ENCODE results near the gene FBLN5. TPM values are rescaled to one million over a fixed set of nuclear protein-coding genes. Genes with fewer than 3 reads are reported as not detected.

Gene FBLN5
- total and polyA plus RNA-seq, 4 donors, result 3.9 to 21.8 (median 14.8) TPM

DNA sequence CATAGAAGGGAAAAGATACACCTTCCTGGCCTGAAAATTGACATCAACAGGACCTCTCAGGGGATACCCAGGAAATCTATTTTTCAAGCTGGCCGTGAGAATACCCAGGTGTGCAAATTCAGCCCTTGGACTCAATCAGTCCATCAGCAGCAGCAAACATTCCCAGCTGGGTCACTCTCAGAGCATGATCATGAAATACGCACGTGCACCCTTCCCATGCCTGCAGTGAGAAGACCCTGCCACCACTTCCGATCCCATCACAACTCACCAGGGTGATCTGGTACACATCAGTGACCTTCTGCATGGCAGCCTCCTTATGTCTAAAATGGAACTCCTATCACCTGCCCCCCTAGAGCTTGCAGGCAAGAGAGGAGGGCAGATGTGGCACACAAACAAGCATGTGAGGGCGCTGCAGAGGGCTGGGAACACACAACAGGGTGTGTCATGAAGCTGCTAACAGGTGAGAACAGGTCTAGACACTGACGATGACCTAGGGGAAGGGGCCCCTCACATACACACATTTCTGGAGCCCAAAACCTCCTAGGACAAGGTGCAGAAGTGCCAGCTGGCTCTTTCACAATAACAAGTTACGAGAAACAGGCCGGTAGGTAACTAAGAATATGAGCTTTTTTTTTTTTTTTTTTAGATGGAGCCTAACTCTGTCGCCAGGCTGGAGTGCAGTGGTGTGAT lies 42.4 kb downstream of the FBLN5 start:
- Histone ChIP-seq H3K9ac (ENCODE audit: low read depth in 1 of 2, low read length in 2 of 2) (no peak overlapping the region), H3K27me3 (ENCODE audit: control insufficient read depth in 4 of 4, insufficient read depth in 4 of 4, low read length in 3 of 4) (no peaks in the 10 kb centered on the region), H3K9me3 (ENCODE audit: control insufficient read depth in 4 of 4, low read length in 3 of 4) (no peaks in the 10 kb centered on the region), H3K27ac (ENCODE audit: low read depth in 1 of 2, low read length in 2 of 2) (peak overlapping the region; percentile 67 to 94), H3K36me3 (ENCODE audit: control insufficient read depth in 4 of 4, insufficient read depth in 3 of 4, low read depth in 1 of 4, low read length in 3 of 4) (no peaks in the 10 kb centered on the region), H3K4me3 (ENCODE audit: low read depth in 1 of 3, low read length in 3 of 3) (no peak overlapping the region), H3K4me1 (ENCODE audit: control insufficient read depth in 4 of 4, insufficient read depth in 4 of 4, low read length in 3 of 4) (peaks cover 0 to 28% (median 25%) of the 10 kb centered on the region in 4 donors)
- DNase-seq (ENCODE audit: low spot score), result no peak
- TF ChIP-seq, protein P1, sequence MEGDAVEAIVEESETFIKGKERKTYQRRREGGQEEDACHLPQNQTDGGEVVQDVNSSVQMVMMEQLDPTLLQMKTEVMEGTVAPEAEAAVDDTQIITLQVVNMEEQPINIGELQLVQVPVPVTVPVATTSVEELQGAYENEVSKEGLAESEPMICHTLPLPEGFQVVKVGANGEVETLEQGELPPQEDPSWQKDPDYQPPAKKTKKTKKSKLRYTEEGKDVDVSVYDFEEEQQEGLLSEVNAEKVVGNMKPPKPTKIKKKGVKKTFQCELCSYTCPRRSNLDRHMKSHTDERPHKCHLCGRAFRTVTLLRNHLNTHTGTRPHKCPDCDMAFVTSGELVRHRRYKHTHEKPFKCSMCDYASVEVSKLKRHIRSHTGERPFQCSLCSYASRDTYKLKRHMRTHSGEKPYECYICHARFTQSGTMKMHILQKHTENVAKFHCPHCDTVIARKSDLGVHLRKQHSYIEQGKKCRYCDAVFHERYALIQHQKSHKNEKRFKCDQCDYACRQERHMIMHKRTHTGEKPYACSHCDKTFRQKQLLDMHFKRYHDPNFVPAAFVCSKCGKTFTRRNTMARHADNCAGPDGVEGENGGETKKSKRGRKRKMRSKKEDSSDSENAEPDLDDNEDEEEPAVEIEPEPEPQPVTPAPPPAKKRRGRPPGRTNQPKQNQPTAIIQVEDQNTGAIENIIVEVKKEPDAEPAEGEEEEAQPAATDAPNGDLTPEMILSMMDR (IDR thresholded peaks at IDR 0.05; ENCODE audit: low read depth, low read length, missing input control), result no peak
- TF ChIP-seq JUND (IDR thresholded peaks at IDR 0.05) (no peak), SP1 (IDR thresholded peaks at IDR 0.05) (no peak), FOXA2 (IDR thresholded peaks at IDR 0.05) (no peak), RAD21 (IDR thresholded peaks at IDR 0.05) (no peak), HNF4A (conservative IDR thresholded peaks at IDR 0.05) (peak; percentile 7 to 32)
- 82% methylated on average over 9 of the region's 9 CpGs for WGBS

DNA sequence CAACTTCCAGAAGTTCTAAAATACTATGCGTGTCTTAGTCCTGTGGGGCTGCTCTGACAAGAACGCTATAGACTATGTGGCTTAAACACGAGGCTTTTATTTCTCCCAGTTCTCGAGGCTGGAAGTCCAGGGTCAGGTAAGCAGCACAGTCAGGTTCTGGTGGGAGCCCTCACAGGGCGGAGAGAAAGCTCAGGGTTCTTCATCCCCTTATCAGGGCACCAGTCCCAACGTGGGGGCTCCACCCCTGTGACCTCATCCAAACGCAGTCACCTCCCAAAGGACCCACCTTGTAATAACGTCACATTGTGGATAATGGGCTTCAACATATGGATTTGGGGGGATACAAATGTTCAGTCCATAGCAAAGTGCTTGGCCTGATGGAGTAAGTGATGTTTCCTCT lies 43.0 kb downstream of the FBLN5 start:
- 90% methylated on average over 8 of the region's 8 CpGs for WGBS
- no peaks in the 10 kb centered on the region for H3K27me3 ChIP-seq (ENCODE audit: control insufficient read depth in 4 of 4, insufficient read depth in 4 of 4, low read length in 3 of 4)
- H3K4me3 ChIP-seq (ENCODE audit: low read depth in 1 of 3, low read length in 3 of 3), result no peak overlapping the region
- peaks cover 0 to 28% (median 25%) of the 10 kb centered on the region in 4 donors for H3K4me1 ChIP-seq (ENCODE audit: control insufficient read depth in 4 of 4, insufficient read depth in 4 of 4, low read length in 3 of 4)
- no peaks in the 10 kb centered on the region for H3K36me3 ChIP-seq (ENCODE audit: control insufficient read depth in 4 of 4, insufficient read depth in 3 of 4, low read depth in 1 of 4, low read length in 3 of 4)
- H3K9ac ChIP-seq (ENCODE audit: low read depth in 1 of 2, low read length in 2 of 2), result no peak overlapping the region
- H3K27ac ChIP-seq (ENCODE audit: low read depth in 1 of 2, low read length in 2 of 2), result peak overlapping the region; percentile 67 to 94
- no peaks in the 10 kb centered on the region for H3K9me3 ChIP-seq (ENCODE audit: control insufficient read depth in 4 of 4, low read length in 3 of 4)
- DNase-seq (ENCODE audit: low spot score), result no peak
- no peak for TF ChIP-seq RXRA (IDR thresholded peaks at IDR 0.05)
- TF ChIP-seq RAD21 (IDR thresholded peaks at IDR 0.05), result no peak
- no peak for TF ChIP-seq FOXA2 (IDR thresholded peaks at IDR 0.05)
- TF ChIP-seq, protein P2, sequence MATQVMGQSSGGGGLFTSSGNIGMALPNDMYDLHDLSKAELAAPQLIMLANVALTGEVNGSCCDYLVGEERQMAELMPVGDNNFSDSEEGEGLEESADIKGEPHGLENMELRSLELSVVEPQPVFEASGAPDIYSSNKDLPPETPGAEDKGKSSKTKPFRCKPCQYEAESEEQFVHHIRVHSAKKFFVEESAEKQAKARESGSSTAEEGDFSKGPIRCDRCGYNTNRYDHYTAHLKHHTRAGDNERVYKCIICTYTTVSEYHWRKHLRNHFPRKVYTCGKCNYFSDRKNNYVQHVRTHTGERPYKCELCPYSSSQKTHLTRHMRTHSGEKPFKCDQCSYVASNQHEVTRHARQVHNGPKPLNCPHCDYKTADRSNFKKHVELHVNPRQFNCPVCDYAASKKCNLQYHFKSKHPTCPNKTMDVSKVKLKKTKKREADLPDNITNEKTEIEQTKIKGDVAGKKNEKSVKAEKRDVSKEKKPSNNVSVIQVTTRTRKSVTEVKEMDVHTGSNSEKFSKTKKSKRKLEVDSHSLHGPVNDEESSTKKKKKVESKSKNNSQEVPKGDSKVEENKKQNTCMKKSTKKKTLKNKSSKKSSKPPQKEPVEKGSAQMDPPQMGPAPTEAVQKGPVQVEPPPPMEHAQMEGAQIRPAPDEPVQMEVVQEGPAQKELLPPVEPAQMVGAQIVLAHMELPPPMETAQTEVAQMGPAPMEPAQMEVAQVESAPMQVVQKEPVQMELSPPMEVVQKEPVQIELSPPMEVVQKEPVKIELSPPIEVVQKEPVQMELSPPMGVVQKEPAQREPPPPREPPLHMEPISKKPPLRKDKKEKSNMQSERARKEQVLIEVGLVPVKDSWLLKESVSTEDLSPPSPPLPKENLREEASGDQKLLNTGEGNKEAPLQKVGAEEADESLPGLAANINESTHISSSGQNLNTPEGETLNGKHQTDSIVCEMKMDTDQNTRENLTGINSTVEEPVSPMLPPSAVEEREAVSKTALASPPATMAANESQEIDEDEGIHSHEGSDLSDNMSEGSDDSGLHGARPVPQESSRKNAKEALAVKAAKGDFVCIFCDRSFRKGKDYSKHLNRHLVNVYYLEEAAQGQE (IDR thresholded peaks at IDR 0.05), result no peak
- TF ChIP-seq, protein P3, sequence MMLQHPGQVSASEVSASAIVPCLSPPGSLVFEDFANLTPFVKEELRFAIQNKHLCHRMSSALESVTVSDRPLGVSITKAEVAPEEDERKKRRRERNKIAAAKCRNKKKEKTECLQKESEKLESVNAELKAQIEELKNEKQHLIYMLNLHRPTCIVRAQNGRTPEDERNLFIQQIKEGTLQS (IDR thresholded peaks at IDR 0.05), result no peak
- no peak for TF ChIP-seq GABPA (IDR thresholded peaks at IDR 0.05 in 1 of 2, conservative IDR thresholded peaks at IDR 0.05 in 1 of 2)
- no peak for TF ChIP-seq FOXA1 (IDR thresholded peaks at IDR 0.05)
- no peak for TF ChIP-seq TAF1 (conservative IDR thresholded peaks at IDR 0.05)
- TF ChIP-seq NR2F2 (IDR thresholded peaks at IDR 0.05), result no peak
- TF ChIP-seq, protein P4, sequence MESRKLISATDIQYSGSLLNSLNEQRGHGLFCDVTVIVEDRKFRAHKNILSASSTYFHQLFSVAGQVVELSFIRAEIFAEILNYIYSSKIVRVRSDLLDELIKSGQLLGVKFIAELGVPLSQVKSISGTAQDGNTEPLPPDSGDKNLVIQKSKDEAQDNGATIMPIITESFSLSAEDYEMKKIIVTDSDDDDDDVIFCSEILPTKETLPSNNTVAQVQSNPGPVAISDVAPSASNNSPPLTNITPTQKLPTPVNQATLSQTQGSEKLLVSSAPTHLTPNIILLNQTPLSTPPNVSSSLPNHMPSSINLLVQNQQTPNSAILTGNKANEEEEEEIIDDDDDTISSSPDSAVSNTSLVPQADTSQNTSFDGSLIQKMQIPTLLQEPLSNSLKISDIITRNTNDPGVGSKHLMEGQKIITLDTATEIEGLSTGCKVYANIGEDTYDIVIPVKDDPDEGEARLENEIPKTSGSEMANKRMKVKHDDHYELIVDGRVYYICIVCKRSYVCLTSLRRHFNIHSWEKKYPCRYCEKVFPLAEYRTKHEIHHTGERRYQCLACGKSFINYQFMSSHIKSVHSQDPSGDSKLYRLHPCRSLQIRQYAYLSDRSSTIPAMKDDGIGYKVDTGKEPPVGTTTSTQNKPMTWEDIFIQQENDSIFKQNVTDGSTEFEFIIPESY (IDR thresholded peaks at IDR 0.05), result no peak
- TF ChIP-seq, protein P1 (IDR thresholded peaks at IDR 0.05; ENCODE audit: low read depth, low read length, missing input control), result no peak
- TF ChIP-seq JUND (IDR thresholded peaks at IDR 0.05), result no peak
- no peak for TF ChIP-seq HNF4G (IDR thresholded peaks at IDR 0.05)
- no peak for TF ChIP-seq HNF4A (conservative IDR thresholded peaks at IDR 0.05)
- TF ChIP-seq, protein P5, sequence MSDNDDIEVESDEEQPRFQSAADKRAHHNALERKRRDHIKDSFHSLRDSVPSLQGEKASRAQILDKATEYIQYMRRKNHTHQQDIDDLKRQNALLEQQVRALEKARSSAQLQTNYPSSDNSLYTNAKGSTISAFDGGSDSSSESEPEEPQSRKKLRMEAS (IDR thresholded peaks at IDR 0.05), result no peak
- no peak for TF ChIP-seq SP1 (IDR thresholded peaks at IDR 0.05)
- no peak for TF ChIP-seq YY1 (IDR thresholded peaks at IDR 0.05)

Measured in liver (tissue), 9 donors.